Activated gamma-delta T cell treated with Interleukin-2 at 50 U/mL for 16 hours (primary cell): ENCODE results near the gene PLXNA2.

Source experiments
- DNase-seq: peaks from one replicate; pipeline ENCODE4 v3.0.0-alpha.2; 2020

Gene PLXNA2

GRCh38 chr1:207985996-207986395, 258.2 kb downstream of the PLXNA2 start:
- no peak for DNase-seq

- no peak for DNase-seq
Measured at GRCh38 chr1:207984831-207985572, 259.2 kb downstream of the PLXNA2 start.

GRCh38 chr1:207983044-207983635, 261.0 kb downstream of the PLXNA2 start:
- no peak for DNase-seq

DNA sequence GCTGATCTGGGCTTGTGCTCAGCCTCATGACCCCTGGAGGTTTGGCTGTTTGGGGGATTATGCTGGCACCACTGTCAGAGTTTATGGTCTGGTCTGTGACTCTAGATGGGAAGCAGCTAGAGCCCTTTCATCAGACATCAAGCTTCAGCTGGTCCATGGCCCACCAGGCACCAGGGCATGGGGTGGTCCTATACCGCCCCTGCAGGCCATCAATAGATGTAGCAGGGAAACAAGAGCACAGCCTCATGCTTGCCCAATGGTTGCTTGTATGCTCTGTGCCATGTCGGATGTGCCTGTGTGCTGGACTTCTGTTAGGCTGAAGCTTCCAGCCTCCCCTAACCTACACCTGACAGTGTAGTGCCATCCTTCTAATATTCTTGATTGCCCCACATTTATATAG, 262.2 kb downstream of the PLXNA2 start:
- no peak for DNase-seq

- DNase-seq, result no peak
Measured at GRCh38 chr1:207978441-207978840, 265.7 kb downstream of the PLXNA2 start.

GRCh38 chr1:207977876-207978275, 266.3 kb downstream of the PLXNA2 start:
- DNase-seq, result no peak

- DNase-seq, result no peak
Measured at GRCh38 chr1:207973898-207974568, 270.2 kb downstream of the PLXNA2 start.

- DNase-seq, result no peak
Measured at GRCh38 chr1:207972337-207972736, 271.8 kb downstream of the PLXNA2 start.
